ENCODE measurements around the gene ACOXL.

The ACOXL gene

DNA sequence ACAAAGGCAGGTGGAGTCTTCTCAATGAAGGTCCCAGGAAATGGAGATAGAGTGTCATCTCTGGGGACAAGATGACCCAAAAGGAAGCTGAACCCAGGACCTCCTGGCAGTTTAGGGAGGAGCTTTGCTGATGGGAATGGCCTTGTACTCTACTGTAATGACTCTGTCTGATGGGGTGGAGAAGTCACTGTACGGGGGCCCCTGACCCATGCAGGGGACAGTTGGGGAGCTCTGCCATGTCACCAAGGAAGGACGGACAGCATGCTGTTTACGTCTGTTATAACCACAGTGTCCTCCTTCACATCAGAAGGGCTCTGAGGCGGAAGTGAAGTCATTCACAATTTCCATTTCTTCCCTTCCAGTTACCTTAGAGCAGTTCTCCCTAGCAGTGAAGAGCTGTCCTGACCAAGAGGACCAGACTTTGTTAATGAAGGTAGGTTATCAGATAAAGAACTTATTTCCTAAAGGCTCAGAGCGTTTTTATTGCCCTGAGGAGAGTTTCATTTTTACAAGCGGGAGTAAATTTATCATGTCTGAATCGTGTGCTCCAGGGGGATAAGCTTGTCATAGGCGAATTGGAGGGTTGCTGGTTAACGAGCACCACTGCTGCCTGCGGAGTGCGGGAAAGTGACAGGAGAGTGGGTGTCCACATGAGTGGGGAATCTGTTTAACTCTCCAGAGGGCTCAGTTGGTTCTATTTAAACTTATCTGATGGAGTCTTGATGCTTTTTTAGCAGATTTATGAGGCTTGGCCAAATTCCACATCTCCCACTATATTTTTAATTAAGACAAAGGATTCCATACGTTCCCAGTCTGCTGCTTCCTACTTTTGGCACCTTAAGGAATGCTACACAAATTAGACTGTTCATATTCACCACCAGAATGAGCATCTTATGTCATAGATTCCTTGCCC, 316.7 kb downstream of the ACOXL start:
- Histone ChIP-seq H3K36me3 (ENCODE audit: control insufficient read depth in 1 of 2, insufficient read depth in 2 of 2, low read length in 2 of 2) (no peaks in the 10 kb centered on the region), H3K4me3 (ENCODE audit: low read depth in 1 of 2, low read length in 2 of 2) (no peak overlapping the region), H3K4me1 (ENCODE audit: control insufficient read depth in 1 of 2, insufficient read depth in 2 of 2, low read length in 2 of 2) (peaks cover 3 to 10% of the 10 kb centered on the region in 2 donors), H3K9me3 (ENCODE audit: control insufficient read depth in 1 of 2, low read length in 2 of 2) (no peaks in the 10 kb centered on the region), H3K27ac (ENCODE audit: low read depth, low read length) (no peak overlapping the region), H3K9ac (ENCODE audit: low read depth in 1 of 2, low read length in 2 of 2) (no peak overlapping the region), H3K27me3 (ENCODE audit: control insufficient read depth in 1 of 2, insufficient read depth in 2 of 2, low read length in 2 of 2) (no peaks in the 10 kb centered on the region)

DNA sequence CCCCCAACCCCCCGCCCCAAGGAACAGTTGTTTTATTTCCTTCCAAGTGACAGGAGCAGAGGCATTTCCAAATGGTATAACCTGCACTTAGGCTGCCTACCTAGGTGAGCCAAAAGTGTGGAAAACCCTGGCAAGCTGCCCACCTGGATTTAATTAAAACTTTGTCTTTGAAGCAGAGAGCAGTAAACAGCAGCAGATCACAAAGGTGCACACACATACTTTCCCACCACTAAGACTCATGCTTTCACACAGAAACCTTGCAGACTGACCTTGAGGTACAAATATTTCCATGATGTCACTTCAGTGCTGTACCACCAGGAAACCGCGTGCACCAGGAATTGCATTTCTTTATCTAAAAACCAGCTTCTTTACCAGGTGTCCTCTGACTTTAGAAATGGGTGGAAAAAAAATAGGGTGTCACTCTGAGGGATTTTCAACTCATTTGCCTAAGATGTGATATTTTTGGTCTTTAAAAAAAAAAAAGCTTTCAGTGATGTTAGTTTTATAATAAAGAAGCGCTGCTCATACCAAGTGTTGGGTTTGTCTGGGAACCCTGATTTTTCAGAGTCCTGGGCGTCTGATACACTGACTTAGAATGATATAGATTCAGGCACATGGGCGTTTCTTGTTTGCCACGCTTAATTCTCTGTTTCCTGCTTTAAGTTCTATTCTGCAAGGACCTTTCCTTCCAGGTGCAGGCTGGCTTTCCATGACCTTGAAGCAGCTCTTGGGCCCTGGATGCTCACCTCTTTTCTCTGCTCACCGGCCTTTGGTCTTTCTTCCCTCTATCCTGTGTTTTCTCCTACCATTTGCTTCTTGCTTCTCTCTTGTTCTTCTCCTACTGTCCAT, 317.6 kb downstream of the ACOXL start:
- no peak overlapping the region for H3K27ac ChIP-seq (ENCODE audit: low read depth, low read length)
- no peaks in the 10 kb centered on the region for H3K9me3 ChIP-seq (ENCODE audit: control insufficient read depth in 1 of 2, low read length in 2 of 2)
- H3K4me3 ChIP-seq (ENCODE audit: low read depth in 1 of 2, low read length in 2 of 2), result no peak overlapping the region
- peaks cover 3 to 10% of the 10 kb centered on the region in 2 donors for H3K4me1 ChIP-seq (ENCODE audit: control insufficient read depth in 1 of 2, insufficient read depth in 2 of 2, low read length in 2 of 2)
- no peaks in the 10 kb centered on the region for H3K27me3 ChIP-seq (ENCODE audit: control insufficient read depth in 1 of 2, insufficient read depth in 2 of 2, low read length in 2 of 2)
- no peak overlapping the region for H3K9ac ChIP-seq (ENCODE audit: low read depth in 1 of 2, low read length in 2 of 2)
- H3K36me3 ChIP-seq (ENCODE audit: control insufficient read depth in 1 of 2, insufficient read depth in 2 of 2, low read length in 2 of 2), result no peaks in the 10 kb centered on the region

DNA sequence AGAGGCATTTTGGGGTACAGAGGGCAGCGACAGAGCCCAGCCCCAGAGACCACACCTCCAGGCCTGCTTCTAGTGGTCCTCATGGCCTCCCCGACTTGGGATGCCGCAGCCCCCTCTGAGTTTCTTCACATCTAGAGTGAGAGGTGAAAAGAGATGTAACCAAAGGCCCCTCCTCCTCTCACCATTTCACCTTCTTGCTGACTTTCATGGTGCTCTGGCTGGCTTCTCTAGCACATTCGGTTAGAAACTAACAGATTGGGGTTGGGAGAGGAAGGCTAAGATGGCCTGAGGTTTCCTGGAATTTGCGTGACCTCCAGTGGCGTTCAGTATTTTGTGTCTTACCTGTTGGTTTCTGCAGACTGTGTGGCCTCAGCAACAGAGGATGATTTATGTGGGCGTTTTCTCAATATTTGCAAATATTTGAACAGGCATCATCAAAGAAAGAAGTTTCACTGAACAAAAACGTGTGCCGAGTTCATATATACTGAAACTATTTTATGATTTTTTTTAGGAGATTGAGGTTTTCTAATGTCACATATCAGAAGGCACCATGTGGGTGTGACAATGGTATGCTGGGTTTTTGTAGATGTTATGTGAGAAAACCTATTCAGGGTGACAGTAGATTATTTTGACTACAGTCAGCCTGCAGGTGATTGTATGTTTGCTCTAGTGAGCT, 318.5 kb downstream of the ACOXL start:
- H3K27ac ChIP-seq (ENCODE audit: low read depth, low read length), result no peak overlapping the region
- peaks cover 3 to 10% of the 10 kb centered on the region in 2 donors for H3K4me1 ChIP-seq (ENCODE audit: control insufficient read depth in 1 of 2, insufficient read depth in 2 of 2, low read length in 2 of 2)
- no peak overlapping the region for H3K4me3 ChIP-seq (ENCODE audit: low read depth in 1 of 2, low read length in 2 of 2)
- H3K9ac ChIP-seq (ENCODE audit: low read depth in 1 of 2, low read length in 2 of 2), result no peak overlapping the region
- no peaks in the 10 kb centered on the region for H3K36me3 ChIP-seq (ENCODE audit: control insufficient read depth in 1 of 2, insufficient read depth in 2 of 2, low read length in 2 of 2)
- H3K27me3 ChIP-seq (ENCODE audit: control insufficient read depth in 1 of 2, insufficient read depth in 2 of 2, low read length in 2 of 2), result no peaks in the 10 kb centered on the region
- H3K9me3 ChIP-seq (ENCODE audit: control insufficient read depth in 1 of 2, low read length in 2 of 2), result no peaks in the 10 kb centered on the region

DNA sequence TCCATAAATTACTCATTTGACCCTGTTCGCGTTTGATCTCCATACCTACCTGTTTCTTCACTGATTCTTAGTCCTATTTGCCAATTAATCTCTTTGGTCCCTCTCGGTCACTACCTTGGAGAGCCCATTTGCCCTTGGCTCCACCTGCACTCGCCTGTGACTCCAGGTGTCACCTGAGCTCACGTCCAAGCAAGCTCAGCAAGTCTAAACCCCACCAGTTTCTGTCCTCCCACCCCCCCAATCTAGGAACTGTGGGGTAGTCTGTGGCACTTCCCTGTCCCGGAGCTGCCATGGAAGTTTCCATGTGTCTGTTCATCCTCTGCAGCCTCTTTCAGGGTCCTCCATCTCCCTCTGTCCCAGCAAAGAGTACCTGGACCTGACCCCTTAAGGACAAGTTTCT, 320.2 kb downstream of the ACOXL start:
- Histone ChIP-seq H3K4me3 (ENCODE audit: low read depth in 1 of 2, low read length in 2 of 2) (no peak overlapping the region), H3K9ac (ENCODE audit: low read depth in 1 of 2, low read length in 2 of 2) (no peak overlapping the region), H3K9me3 (ENCODE audit: control insufficient read depth in 1 of 2, low read length in 2 of 2) (no peaks in the 10 kb centered on the region), H3K36me3 (ENCODE audit: control insufficient read depth in 1 of 2, insufficient read depth in 2 of 2, low read length in 2 of 2) (no peaks in the 10 kb centered on the region), H3K4me1 (ENCODE audit: control insufficient read depth in 1 of 2, insufficient read depth in 2 of 2, low read length in 2 of 2) (peaks cover 3 to 10% of the 10 kb centered on the region in 2 donors), H3K27ac (ENCODE audit: low read depth, low read length) (no peak overlapping the region), H3K27me3 (ENCODE audit: control insufficient read depth in 1 of 2, insufficient read depth in 2 of 2, low read length in 2 of 2) (no peaks in the 10 kb centered on the region)

DNA sequence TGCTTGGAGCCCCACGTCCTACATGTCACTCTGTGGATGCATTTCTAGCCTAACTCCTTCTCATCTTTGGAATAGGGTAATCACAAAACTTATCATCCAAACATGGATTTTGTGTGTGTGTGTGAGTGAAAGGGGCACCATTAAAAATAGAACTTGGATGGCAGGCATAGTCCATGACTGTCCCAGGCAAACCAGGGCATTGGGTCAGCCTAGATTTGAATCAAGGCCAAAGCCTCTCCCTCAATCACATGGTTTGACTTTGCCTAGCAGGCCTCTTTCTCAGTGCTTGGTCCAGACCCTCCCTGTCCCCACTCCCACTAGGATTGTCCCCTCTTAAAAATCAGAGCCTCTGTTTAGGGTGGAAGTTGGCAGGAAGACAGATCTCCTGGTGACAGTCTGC, 320.9 kb downstream of the ACOXL start:
- Histone ChIP-seq H3K4me1 (ENCODE audit: control insufficient read depth in 1 of 2, insufficient read depth in 2 of 2, low read length in 2 of 2) (peaks cover 3 to 10% of the 10 kb centered on the region in 2 donors), H3K9ac (ENCODE audit: low read depth in 1 of 2, low read length in 2 of 2) (no peak overlapping the region), H3K9me3 (ENCODE audit: control insufficient read depth in 1 of 2, low read length in 2 of 2) (no peaks in the 10 kb centered on the region)

DNA sequence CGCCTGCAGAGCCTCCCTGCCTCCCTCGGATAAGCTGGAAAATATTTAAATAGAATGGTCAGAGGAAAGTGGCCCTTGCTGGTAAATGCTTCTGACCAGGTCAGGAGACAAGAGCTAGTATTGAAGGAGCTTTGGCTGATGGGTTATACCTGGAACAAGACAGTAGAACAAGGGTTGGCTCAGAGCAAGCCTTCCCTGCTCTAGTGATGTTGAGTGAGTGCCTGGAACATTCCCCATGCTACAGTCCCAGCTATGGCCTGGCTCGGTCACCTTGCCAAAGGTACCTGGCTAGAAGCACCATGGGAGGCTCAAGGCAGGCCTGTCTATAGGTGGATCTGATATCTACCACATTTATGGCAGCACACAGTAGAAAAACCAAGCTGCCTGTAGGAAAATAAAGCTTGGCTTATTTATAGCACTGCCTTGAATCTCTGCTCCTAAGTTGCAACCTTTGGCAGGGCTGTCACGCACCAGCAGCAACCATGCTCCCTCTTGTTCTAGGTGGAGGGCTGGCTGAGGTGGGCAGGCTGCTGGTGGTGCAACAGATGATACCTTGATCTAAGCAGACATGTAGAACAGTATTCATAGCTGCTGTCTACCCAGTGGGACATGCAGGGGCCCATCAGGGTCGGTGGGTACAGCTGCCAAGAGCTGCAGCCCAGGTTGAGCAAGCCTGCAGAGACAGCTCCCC, 321.6 kb downstream of the ACOXL start:
- no peaks in the 10 kb centered on the region for H3K36me3 ChIP-seq (ENCODE audit: control insufficient read depth in 1 of 2, insufficient read depth in 2 of 2, low read length in 2 of 2)
- H3K9ac ChIP-seq (ENCODE audit: low read depth in 1 of 2, low read length in 2 of 2), result no peak overlapping the region
- no peak overlapping the region for H3K4me3 ChIP-seq (ENCODE audit: low read depth in 1 of 2, low read length in 2 of 2)
- peaks cover 3 to 10% of the 10 kb centered on the region in 2 donors for H3K4me1 ChIP-seq (ENCODE audit: control insufficient read depth in 1 of 2, insufficient read depth in 2 of 2, low read length in 2 of 2)
- no peak overlapping the region for H3K27ac ChIP-seq (ENCODE audit: low read depth, low read length)
- H3K27me3 ChIP-seq (ENCODE audit: control insufficient read depth in 1 of 2, insufficient read depth in 2 of 2, low read length in 2 of 2), result no peaks in the 10 kb centered on the region
- H3K9me3 ChIP-seq (ENCODE audit: control insufficient read depth in 1 of 2, low read length in 2 of 2), result no peaks in the 10 kb centered on the region

More for the DNA sequence above, 320.9 kb downstream of the ACOXL start:
- no peak overlapping the region for H3K27ac ChIP-seq (ENCODE audit: low read depth, low read length)
- H3K27me3 ChIP-seq (ENCODE audit: control insufficient read depth in 1 of 2, insufficient read depth in 2 of 2, low read length in 2 of 2), result no peaks in the 10 kb centered on the region
- H3K4me3 ChIP-seq (ENCODE audit: low read depth in 1 of 2, low read length in 2 of 2), result no peak overlapping the region
- H3K36me3 ChIP-seq (ENCODE audit: control insufficient read depth in 1 of 2, insufficient read depth in 2 of 2, low read length in 2 of 2), result no peaks in the 10 kb centered on the region

DNA sequence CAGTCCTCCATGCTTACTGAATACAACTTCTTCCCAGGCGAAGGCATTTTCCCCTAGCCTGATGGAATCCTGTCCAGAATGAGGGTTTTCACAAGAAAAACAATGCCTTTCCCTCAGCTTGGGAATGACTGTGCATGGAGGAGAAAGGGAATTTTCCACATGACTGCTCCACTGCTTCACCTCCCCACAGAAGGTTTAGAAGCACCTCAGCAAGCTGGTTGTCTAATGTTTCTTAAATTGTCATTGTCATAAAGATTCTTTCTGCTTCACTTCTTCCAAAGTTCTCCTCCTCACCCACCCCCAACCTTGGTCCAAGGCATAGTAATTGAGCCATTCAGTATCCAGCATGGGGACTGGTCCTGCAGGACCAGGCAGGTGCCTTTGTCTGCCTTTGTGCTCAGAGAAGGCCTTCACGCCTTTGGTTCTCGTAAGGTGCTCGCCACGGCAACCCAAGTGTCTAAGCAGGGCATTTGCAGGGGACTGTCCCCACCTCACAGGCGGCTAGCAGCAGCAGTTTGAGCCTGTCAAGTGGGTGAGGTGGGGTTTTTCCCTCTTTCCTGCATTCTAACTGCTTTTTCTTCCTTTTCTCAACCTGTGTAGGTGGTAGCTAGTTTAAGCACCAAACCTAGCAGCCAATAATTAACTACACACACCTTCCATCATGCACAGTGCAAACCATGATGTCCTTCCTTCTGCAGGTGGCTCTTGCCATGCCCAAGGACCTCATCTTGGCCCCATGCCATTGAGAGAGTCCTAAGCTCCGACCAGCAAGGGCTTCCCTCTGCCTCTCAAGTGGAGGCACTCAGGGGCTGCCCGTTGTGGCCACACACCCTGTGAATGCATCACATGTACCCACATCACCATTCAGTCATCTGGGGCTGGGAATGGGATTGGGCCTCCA, 322.7 kb downstream of the ACOXL start:
- H3K9ac ChIP-seq (ENCODE audit: low read depth in 1 of 2, low read length in 2 of 2), result no peak overlapping the region
- no peaks in the 10 kb centered on the region for H3K4me1 ChIP-seq (ENCODE audit: control insufficient read depth in 1 of 2, insufficient read depth in 2 of 2, low read length in 2 of 2)
- H3K27ac ChIP-seq (ENCODE audit: low read depth, low read length), result no peak overlapping the region
- no peak overlapping the region for H3K4me3 ChIP-seq (ENCODE audit: low read depth in 1 of 2, low read length in 2 of 2)
- H3K27me3 ChIP-seq (ENCODE audit: control insufficient read depth in 1 of 2, insufficient read depth in 2 of 2, low read length in 2 of 2), result no peaks in the 10 kb centered on the region
- no peaks in the 10 kb centered on the region for H3K9me3 ChIP-seq (ENCODE audit: control insufficient read depth in 1 of 2, low read length in 2 of 2)
- H3K36me3 ChIP-seq (ENCODE audit: control insufficient read depth in 1 of 2, insufficient read depth in 2 of 2, low read length in 2 of 2), result no peaks in the 10 kb centered on the region

DNA sequence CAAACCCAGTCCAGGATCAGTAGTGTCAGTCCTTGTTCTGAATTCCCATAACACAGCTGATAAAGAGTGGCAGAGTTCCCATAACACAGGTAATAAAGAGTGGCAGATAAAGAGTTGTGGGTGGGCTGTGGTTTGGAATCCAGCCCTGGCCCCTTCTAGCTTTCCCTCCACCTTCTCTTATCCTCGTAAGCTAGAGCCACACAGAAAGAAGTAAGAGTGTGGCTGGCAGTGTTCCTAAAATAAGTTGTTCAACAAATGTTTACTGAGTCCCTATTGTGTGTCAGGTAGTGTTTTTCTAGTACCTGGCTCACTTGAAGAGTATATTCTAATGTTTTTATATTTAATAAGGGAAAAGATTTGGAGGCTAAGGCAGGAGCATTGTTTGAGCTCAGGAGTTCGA, 323.4 kb downstream of the ACOXL start:
- Histone ChIP-seq H3K36me3 (ENCODE audit: control insufficient read depth in 1 of 2, insufficient read depth in 2 of 2, low read length in 2 of 2) (no peaks in the 10 kb centered on the region), H3K27me3 (ENCODE audit: control insufficient read depth in 1 of 2, insufficient read depth in 2 of 2, low read length in 2 of 2) (no peaks in the 10 kb centered on the region), H3K27ac (ENCODE audit: low read depth, low read length) (no peak overlapping the region), H3K9me3 (ENCODE audit: control insufficient read depth in 1 of 2, low read length in 2 of 2) (no peaks in the 10 kb centered on the region), H3K4me1 (ENCODE audit: control insufficient read depth in 1 of 2, insufficient read depth in 2 of 2, low read length in 2 of 2) (no peaks in the 10 kb centered on the region), H3K9ac (ENCODE audit: low read depth in 1 of 2, low read length in 2 of 2) (no peak overlapping the region), H3K4me3 (ENCODE audit: low read depth in 1 of 2, low read length in 2 of 2) (no peak overlapping the region)

DNA sequence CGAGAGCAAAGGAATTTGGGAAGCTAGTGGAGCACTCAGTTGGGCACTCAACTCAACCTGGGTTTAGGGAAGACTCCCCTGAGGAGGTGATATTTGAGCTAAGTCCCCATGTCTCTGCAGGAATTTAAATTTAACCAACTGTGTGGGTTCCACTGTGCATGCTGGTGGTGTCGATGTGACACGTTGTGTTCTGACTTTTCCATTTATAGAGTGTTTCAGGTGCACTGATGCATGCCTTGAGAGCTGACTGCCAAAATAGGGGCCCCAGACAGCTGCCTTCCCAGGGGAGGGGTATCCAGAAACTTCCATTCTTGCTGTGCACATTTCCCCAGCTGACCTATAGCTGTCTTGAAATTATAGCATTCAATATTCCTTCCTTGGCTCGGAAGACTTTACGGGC, 324.7 kb downstream of the ACOXL start:
- Histone ChIP-seq H3K9me3 (ENCODE audit: control insufficient read depth in 1 of 2, low read length in 2 of 2) (no peaks in the 10 kb centered on the region), H3K9ac (ENCODE audit: low read depth in 1 of 2, low read length in 2 of 2) (no peak overlapping the region), H3K27ac (ENCODE audit: low read depth, low read length) (no peak overlapping the region), H3K36me3 (ENCODE audit: control insufficient read depth in 1 of 2, insufficient read depth in 2 of 2, low read length in 2 of 2) (no peaks in the 10 kb centered on the region), H3K4me3 (ENCODE audit: low read depth in 1 of 2, low read length in 2 of 2) (no peak overlapping the region), H3K27me3 (ENCODE audit: control insufficient read depth in 1 of 2, insufficient read depth in 2 of 2, low read length in 2 of 2) (no peaks in the 10 kb centered on the region), H3K4me1 (ENCODE audit: control insufficient read depth in 1 of 2, insufficient read depth in 2 of 2, low read length in 2 of 2) (no peaks in the 10 kb centered on the region)

Data from duodenal mucosa (tissue), 2 donors.